Breast epithelium (tissue), 3 donors: ENCODE measurements around the gene NRG3.

Experiments
- POLR2A ChIP-seq: fragments of 450-650 bp; IDR thresholded peaks from one replicate; pipeline ENCODE4 v1.6.1; 2016; ENCODE audit warnings: antibody characterized with exemption, mild to moderate bottlenecking, moderate library complexity
- POLR2AphosphoS5 ChIP-seq, 3 donors: sonication (generic); formaldehyde crosslinking; IDR thresholded peaks; one replicate each; pipeline ENCODE4 v1.6.1; 2017; ENCODE audit warnings: antibody characterized with exemption in 3 of 3

DNA sequence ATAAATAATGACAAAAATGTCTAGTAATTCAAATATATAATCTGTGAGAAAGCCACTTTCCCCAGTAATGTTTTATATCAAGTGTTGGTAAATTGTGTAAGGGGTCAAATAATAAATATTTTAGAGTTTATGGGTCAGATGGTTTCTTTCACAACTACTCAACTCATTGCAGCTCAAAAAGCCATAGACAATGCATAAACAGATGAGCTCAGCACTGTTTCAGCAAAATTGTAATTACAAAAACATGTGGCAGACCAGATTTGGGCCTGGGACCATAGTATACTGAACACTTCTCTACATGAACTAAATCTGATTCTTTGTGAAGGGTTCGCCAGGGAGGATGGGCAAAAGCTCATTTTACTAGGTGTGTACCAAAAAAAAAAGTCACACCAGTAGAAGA, 460.8 kb downstream of the NRG3 start:
- TF ChIP-seq POLR2A (no peak), POLR2AphosphoS5 (IDR thresholded peaks at IDR 0.05) (no peak)
